Measurements from ENCODE around the gene TMEM129. TPM values are rescaled to one million over a fixed set of nuclear protein-coding genes. Genes with fewer than 3 reads are reported as not detected.
"Not testable (repeated sequence)": the region's sequence is repeated elsewhere in the genome, so short reads cannot be mapped to it uniquely, and the experiment has no call there.

TMEM129 gene
- polyA plus RNA-seq, 10 donors, result 14.6 to 27.8 (median 22.0) TPM

DNA sequence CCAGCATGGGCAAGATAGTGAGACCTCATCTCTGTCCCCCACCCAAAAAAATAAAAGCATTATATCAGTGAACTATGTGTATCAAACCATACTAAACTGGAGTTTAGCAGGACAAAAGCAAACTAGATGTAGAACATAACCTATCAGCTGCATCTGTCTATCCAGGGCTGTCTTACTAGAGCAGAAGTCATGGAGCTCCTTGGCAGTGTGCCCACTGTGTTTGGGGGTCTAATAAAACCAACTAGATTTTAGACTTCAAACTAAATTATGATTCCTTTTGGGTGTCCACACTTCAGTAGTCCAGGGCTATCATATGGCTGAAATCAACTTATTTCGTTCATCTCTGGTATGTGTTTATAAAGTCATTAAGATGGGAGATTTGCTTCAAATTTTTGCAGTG is 17.3 kb downstream of the TMEM129 start:
- no peak for DNase-seq

DNA sequence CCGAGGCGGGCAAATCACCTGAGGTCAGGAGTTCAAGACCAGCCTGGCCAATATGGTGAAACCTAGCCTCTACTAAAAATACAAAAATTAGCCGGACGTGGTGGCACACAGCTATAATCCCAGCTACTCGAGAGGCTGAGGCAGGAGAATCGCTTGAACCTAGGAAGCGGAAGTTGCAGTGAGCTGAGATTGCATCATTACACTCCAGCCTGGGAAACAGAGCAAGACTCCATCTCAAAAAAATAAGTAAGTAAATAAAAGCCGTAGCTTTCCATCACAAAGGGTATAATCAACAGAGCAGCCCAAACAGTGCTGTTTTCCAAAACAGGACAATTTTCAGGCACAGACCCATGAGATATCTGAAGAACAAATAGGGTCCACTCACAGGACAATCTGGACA is 19.5 kb downstream of the TMEM129 start:
- not testable (repeated sequence) for DNase-seq

DNA sequence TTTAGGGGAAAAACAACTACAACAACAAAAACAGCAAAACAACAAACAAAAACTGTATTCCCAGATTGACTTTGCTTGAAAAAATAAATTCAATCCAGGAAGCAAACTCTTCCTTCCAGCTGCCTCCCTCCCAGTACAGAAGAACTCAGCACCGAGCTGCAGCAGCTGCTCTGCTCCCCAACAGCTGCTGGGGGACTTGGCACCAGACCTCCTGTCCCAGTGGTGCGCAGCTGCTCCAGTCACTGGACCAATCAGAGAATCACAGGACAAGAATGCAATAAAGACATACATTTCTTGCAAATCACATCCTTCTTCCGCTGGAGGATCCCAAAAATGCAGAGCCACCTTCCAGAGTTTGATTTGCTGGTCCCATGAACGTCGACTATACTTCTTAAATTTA is 25.2 kb downstream of the TMEM129 start:
- DNase-seq, result peak; percentile 69 to 94 (median 84)

DNA sequence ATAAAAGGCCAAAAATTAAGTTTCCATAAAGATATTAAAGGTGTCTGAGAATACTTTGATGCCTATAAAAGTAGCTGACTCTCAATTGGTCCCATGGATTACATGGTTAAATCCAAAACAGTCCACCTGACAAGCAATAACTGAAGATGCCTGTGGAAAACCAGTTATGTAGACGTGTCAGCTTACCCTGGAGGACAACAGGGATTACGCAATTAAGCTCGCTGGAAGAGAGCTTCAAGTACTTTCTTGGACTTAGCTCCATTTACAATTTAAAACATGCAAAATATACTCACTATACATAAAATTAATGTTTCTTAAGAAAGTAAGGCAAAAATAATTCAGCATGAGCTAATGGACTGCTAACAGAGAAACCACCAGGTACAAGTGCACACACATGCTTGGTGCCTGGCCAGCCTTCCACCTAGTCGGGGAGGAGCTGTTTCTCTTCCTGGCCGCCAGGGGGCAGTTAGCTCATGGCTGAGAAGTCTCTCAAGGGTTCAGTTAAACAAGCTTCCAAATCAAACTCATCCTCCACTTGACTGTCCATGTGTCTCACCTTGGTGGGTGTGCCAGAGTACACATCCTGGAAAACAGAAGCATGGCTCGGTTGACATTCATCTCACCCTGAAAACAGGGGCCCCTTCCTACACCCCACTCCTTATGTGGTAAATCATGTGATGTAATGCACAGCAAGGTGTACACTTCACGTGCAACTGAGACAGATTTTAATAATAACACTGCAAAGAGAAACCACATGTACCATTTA is 27.8 kb downstream of the TMEM129 start:
- peak; percentile 45 to 81 (median 78) for DNase-seq

DNA sequence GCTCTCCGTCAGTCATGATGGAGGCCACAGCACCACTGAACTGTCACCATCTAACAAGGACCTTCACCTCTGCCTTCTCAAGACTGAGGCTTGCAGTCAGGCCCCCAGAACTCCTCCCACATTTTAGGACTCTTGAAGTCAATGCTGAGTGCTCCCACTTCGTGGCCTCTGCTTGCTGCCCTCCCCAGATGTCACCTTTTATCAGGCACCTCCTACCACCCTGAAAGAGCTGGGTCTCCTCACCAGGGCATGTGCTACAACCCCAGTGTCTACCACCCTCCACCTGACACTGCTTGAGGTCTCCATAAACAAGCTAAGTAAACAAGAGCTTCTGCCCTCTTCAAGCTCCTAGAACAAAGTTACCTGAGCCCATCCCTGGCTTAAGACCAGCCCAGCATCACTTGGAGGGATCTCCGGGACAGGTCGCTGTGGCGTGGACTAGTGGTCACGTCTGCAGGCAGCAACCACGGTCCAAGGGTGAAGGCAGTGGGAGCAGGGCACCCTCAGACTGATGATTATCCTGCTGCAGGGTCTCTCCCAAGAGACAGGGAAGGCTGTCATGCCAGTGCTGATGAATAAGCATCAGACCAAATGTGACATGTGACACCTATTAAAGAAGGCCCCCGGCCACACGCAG is 29.3 kb downstream of the TMEM129 start:
- no peak for DNase-seq

DNA sequence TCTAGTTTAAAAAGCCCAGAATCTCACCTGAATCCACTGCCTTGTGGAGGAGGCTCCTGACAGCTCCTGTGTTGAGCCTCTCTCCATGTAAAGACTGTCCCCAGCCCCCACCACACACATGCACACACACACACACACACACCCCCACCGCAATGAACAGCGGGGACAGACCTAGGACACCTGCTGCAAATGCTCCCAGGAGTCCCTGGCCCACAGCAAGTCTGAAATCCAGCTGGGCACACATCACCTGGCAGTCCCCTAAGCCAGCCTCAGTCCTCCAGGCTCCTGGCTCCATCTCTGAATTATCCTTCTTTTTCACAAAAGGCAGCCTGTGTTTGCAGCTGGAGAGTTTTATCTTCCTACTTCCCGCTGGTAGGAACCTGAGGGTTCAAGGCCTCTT is 30.4 kb downstream of the TMEM129 start:
- no peak for DNase-seq

DNA sequence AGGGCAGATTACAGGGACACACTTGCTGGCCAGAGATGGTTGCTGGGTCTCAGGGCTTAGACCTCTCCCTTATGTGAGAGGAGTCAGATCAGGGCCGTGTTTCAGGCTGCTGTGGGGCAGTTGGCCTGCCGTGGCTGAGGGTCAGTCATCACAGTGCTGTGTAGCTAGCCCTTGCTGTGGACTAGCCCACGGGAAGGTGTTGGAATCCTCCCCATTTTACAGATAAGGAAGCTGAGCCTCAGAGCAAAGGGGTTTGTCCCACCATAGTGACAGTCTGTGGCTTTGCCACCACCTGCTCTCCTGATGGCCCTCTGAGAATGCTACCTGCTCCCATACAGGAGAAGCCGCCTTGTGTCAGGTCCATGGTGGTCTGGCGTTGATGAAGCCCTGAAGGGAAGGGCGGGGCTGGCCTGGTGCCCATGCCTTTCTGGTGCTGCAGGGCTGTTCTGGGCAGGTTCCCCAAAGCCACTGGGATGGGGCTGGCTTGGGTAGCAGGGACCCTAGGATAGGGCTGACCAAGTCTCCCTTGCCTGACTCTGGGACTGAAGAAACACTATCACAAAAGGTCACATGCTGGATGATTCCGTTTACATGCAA is 34.6 kb downstream of the TMEM129 start:
- no peak for DNase-seq

DNA sequence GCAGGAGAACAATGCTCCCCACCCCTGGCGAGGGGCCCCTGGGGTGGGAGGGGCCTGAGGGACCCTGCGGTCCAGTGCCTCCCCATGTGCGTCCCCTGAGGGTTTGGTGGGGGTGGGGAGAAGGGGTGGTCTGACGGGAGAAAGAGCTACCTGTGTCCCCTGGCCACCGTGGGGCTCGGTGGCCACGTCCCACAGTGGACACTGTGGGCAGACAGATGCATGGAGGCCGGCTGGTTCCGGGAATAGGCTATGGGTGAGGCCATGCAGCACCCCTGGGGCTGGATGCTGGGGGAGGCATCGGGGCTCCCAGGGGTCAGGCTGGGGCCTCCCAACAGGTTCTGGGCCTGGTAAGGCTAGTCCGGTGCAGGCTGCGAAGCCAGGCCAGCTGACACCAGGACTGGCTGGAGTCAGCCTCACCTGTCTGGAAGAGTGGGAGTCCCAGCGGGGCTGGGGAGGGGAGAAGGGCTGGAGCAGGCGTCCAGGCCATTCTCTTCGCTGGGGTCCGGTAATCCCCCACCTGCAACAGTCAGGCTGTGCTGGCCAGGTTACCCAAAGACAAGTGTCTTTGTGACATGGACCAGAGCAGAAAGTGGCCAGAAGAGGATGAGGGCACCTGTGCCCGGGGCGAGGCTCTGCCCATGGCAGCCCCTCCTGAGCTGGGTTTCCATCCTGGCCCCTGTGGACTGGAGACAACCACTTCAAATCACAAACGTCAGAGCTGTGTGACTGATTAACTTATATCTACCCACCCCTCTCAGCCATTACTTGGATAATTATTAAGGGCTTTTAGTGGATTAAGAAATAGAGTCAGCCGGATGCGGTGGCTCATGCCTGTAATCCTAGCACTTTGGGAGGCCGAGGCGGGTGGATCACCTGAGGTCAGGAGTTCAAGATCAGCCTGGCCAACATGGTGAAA is 35.6 kb downstream of the TMEM129 start:
- DNase-seq, result peak in 1 of 3 donors; percentile 17

DNA sequence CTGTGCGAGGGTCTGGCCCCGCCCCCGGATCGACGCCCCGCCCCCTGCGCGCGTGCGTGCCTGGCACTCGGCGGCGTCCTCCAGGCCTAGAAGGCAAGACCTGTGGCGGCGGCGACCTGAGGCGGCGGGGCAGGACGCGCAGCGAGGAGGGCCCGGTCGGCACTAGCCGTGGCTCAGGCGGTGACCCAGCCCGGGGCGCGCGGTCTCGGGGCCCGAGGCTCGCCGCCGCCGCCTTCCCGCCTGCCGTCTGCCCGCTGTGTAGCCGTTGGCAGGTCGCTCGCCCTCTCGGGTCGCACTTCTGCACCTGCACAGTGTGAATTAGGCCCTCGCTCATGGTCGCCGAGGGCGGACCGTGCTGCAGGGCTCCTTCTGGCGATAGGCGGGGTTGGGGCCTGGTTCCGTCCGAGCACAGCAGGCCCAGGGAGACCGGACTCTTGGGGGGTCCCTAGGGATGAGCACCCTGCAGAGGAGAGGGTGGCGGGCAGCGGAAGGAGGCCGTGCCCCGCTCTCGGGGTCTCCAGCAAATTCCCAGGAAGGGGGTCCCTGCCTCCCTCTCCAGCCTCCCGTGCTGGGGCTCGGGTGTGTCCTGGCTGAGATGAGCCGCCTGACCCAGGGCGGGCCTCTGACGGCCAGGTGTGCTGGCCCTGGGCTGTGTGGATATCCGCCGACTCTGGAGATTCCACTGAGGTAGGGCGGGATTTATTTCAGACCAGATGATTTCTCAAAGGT is 36.5 kb downstream of the TMEM129 start:
- DNase-seq, result peak in 1 of 3 donors; percentile 22

DNA sequence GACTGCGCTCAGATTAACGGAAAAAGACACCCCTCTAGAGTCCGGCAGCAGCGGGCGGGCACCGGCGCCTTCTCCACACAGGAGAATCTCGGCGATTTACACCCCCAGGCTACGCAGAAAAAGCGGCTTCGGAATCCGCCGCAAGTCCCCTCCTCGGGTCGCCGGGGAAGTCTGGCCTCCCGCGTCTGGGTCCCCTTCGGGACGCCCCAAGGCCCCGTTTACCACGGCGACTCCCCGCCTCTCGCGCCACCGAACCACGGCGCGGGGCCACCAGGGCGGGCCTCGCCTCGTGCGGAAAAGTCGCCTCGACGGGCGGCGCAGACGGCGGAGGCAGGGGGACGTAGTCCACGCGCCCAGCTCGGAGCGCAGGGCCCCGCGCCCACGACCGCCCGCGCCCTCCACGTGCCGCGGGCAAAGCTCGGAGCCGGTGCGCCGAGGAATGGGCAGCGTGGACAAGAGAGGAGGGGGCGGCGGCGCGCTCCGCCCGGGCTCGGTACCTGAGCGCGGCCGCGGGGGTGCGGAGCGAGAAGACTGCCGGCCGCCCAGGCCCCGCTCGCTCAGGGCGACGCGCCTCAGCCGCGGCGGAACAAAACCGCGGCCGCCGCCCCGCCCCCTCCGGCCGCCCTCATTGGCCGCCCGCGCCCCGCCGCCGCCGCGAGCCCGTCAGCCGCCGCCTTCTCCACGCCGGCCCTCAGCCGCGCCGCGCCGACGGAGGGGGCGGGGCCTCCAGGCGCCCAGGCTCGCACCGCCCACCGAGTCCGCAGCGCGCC is 37.2 kb downstream of the TMEM129 start, which contains the start of gene FAM53A:
TSS of gene FAM53A (minus strand) at position 578 of the 770 bp plus-strand sequence. CDS start 15,572 bp downstream, outside the sequence.
- DNase-seq, result peak; percentile 88 to 91 (median 88)

DNA sequence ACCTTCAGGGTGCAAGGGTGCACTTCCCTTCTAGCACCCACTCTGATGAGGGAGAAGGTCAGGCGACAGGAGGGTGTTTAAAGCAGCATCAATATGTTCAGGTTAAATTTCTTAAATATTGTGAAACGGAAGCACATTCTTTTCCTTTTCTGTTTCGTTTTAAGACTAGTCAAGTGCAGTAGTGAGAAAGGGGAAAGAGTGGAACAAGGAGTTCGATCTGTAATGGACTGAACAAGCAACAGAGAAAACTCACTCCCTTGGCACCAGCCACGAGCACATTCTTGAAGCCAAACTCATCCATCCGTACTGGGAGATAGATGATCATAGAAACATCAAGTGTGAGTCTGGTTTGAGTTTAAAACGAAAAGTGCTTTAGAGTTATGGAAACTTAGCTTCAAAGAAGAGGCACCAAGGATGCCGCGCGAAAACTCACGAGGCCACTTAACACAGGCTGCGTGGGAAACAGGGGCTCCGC is 37.8 kb downstream of the TMEM129 start:
- peak; percentile 39 to 72 (median 71) for DNase-seq

DNA sequence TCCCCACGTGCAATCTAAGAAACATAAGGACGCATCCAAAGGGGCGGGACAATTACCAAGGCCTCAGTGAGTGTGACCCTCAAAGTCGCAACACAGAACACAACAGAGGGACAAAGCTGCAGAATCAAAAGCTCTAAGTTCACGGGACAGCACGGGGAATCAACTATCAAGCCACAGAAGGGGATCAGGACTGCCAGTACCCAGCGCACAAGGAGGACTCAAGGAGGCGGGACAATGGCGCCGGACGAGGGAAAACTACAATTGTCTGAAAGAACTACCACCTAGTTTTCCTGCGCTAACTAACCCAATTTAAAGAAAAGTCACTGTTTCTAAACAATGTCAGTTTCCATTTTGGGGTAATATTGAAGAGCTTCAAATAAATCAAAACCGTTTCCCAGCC is 38.3 kb downstream of the TMEM129 start:
- DNase-seq, result no peak

DNA sequence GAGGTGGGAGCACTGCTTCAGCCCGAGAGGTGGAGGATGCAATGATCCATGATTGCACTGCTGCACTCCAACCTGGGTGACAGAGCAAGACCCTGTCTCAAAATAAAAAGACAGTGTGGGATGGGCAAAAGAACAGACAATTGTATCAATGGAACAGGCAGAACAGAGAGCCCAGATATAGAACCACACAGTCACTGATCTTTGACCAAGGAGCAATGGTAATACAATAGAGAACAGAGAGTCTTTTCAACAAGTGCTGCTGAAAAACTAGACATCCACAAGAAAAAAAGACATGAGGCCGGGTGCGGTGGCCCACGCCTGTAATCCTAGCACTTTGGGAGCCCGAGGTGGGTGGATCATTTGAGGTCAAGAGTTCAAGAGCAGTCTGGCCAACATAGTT is 42.9 kb downstream of the TMEM129 start:
- DNase-seq, result no peak

DNA sequence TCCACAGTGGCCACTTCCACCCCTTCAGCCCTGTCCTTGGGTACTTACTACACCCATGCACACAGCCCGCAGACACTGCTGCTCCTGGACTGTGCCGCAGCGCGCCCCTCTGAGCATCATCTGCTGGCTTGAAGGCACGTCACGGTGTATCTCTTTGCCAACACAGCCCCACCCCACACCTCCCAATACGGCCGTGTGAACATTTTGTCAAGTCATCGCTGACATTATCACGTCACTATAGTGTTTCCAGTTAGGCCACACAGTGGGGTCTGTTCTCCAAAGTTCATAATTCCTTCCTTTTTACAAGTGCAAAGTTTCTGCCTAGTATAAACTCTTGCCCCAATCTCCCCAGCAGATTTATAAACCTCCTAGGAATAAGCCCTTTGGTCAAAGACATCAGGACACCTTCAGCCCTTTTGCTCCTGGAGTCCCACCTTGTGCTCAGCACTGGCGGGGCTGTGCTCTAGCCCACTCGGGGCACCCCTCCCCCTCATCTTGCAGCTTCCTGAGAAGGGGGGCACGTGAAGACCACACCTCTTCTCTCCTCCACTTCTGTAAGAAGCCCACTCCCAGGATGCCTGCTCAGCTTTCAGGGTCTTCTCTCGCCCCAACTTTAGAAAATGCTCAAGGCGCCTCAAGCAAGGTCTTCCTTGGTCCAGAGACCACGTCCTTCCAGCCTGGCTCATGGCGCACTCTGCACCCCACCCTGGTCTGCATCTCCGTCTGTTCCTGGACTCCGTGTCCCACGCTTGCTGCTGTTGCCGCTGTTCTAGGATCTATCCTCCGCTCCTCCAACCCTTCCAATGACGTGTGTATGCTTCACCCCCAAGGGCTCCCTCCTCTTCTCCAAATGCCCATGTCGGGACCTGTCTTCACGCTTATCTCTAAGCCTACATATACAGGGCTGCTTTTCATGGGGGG is 44.3 kb downstream of the TMEM129 start:
- no peak for DNase-seq

DNA sequence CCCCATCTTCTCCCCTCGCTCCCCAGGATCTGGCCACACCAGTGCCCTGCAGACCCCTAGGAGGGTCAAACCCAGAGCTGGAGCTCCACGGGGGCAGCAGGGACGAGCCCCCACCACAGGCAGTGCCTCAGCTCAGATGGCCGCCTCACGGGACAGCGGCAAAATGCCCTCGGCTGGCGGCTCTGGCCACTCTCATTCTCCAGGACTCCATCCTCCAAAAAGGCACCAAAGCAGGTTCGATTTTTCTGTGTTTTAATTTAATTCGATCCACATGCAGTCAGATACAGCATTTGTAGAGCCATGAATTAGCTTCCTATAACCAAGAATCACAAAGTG is 45.4 kb downstream of the TMEM129 start:
- DNase-seq, result no peak

DNA sequence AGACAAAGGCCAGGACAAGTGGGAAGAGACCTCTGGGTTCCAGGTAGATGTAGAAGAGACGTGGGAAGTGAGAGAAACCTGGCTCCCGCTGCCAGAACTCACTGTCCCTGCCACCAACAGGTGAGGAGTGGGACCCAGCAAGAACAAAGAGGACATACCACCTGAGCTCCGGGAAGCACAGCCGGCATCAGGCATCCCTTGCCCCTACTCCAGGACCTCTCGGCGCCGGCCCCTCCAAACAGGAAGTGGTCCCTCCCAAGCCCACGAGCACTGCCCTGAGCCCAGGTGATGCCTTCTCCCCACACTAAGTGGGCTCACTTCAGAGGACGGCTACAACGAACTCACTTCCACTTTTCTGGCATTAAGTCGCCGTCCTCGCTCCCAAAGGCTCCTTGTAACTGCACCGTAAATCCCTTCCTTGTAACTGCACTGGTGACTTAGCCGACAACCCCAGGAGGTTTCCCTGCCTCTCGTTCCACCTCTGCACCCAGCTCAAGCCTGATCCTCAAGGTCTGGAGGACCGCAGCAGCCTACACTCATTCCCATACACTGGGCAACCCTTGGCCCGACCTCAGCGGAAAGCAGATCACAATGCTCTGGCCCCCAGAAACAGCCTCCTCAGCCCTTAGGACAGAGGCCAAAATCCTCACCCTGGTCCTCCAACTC is 45.9 kb downstream of the TMEM129 start:
- DNase-seq, result no peak

DNA sequence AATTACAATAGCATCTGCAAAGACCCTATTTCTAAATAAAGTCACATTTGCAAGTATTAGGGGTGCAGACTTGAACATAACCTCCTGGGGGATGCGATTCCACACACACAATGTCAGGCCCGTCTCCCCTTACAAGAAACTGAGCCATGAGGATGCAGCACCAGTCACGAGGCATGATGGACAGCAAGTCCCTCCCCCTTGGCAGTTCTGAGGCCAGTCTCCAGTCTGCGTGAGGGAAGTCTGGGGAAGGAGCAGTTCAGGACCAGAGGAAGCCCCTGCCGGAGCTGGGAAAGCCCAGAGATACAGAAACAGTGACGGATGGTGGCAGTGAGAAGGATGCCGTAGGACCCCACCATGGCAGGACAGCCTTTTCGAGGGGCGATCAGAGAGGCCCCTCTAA is 46.4 kb downstream of the TMEM129 start:
- DNase-seq, result no peak

DNA sequence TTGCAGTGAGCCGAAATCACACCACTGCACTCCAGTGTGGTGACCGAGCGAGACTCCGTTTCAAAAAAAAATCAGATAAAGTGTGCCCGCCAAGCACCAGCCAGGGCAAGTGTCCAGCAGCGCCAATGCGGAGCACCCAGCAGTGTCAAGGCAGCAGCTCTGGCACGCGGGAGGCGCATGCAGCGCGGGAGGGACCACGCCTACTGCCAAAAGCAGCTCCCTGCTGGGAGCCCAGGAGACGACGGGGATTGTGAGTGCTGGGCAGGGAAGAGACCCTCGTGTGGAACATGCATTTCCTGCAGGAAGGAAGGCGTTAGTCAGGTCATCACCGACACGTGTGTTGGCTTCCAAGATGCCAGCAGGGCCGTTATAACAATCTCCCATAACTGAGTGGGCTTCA is 47.5 kb downstream of the TMEM129 start:
- no peak for DNase-seq

DNA sequence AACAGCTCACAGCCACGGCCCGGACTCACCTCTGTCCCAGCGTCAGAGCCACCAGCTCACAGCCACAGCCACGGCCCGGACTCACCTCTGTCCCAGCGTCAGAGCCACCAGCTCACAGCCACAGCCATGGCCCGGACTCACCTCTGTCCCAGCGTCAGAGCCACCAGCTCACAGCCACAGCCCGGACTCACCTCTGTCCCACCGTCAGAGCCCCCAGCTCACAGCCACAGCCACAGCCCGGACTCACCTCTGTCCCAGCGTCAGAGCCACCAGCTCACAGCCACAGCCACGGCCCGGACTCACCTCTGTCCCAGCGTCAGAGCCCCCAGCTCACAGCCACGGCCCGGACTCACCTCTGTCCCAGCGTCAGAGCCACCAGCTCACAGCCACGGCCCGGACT is 50.1 kb downstream of the TMEM129 start:
- not testable (repeated sequence) for DNase-seq

All from muscle of back (tissue), 11 donors.